ENCODE results near the gene CD300LB.
A peak's percentile ranks its signal among the peaks of the same experiment; 100 is the strongest.

The CD300LB gene

DNA sequence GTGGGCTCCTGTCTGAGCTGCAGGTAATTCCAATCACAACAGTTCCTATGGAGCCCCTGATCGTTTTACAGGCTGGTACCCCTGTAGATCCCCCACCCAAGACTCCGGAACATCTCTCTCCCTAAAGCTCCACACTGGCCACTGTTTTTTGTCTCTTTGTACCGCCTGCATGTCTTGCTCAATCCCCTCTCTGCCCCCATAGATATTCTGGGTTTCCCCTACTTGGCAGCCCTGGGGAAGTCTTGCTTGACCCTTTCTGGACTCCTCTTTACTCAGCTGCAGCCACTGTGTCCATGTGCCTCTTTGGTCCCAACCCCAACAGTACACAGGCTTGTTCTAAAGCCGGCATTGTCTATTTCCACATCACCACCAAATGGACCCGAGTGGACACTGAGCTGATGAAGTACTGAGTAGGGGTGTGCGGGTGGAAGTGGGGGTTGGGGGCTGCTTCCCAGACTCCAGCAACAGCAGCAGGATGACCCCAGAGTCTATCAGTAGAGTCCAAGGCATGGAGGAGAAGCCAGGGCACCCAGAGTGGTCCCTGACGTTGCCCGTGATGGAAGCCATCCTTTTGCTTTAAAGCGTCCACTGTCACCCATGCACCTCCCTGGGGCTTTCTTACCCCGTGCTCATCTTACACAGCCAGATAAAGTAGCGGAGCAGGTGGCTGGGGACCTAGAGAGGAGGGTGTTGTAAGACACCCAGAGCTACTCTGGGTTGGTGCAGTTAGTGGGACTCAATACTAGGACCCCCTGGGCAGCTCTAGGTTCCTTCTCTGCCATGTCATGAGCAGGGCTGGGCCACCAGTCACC is 6.4 kb downstream of the CD300LB start:
- DNase-seq: no peak

- DNase-seq: peak; percentile 12
Measured at GRCh38 chr17:74523308-74523707, 8.0 kb downstream of the CD300LB start.

GRCh38 chr17:74522381-74523105 is 8.7 kb downstream of the CD300LB start:
- peak; percentile 15 for DNase-seq

DNA sequence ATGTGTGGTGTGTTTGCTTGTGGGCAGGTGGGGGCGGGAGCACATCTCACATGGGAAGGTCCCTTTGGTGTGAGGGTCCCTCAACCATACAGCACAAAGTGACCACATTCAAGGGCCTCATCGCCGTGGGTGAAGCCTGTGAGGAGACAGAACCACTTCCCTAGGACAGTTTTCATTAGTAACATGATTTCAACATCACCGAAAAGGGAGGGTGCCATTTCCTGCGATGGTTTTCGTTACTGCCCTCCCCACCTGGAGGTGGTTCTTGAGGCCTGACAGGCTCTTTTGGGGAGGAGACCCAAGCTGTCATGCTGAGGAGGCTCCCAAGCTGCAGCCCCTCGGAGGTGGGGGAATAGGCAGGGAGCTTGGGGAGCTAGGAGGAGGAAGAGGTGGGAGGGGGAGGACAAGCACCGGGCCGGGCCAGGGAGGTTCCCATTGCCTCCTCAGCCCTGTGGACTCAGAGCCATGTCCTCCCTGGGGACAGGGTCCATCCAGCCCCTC is 9.5 kb downstream of the CD300LB start:
- peak; percentile 23 for DNase-seq

DNA sequence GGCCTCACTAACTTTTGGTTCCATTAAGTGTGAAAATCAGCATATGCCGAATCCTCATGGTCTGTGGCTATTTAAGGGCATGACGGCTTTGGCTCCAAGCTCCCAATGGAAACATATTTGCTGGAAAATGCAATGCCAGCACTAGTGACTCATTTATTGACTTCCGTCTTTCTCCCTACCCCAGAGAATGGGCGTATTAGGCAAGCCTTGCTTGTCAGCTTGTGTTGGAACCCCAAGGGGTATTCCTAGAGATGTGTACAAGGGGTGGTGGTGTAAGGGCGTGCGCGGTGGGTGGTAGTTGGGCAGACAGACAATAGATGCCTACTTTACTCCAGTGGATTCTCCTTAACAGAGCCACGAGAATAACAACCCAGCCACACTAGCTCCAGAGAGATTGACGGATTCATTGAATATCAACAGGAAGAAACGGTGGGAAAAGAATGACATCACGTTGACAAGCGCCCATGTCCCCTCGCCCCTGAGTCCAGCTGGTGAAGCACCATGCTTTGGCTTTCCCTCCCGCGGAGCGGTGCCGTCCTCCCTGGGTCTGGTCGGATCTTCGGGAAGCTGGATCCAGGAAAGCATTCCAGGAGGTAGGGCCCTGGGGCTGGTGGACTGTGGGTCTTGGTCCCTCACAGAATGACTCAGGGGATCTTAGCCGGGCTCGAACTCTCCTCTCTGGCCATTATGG is 10.3 kb downstream of the CD300LB start:
- peak; percentile 27 for DNase-seq

DNA sequence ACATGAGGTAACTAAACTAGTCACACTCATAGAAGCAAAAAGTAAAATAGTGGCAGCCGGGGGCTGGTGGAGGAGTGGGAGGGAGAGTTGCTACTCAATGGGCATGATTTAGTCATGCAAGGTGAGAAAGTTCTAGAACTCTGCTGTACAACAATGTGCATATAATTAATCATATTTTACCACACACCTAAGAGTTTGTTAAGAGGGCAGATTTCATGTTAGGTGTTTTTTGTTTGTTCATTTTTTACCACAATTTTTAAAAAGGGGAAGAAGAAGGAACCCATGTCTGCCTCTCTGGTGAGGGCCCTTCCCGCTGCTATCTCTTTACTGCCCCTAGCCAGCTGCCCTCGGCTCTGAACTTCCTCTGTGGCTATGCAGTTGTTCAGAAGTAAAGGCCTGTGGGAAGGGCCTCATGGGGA is 11.2 kb downstream of the CD300LB start:
- DNase-seq: peak; percentile 2

GRCh38 chr17:74518413-74518981 is 12.8 kb downstream of the CD300LB start:
- DNase-seq: peak; percentile 12

DNA sequence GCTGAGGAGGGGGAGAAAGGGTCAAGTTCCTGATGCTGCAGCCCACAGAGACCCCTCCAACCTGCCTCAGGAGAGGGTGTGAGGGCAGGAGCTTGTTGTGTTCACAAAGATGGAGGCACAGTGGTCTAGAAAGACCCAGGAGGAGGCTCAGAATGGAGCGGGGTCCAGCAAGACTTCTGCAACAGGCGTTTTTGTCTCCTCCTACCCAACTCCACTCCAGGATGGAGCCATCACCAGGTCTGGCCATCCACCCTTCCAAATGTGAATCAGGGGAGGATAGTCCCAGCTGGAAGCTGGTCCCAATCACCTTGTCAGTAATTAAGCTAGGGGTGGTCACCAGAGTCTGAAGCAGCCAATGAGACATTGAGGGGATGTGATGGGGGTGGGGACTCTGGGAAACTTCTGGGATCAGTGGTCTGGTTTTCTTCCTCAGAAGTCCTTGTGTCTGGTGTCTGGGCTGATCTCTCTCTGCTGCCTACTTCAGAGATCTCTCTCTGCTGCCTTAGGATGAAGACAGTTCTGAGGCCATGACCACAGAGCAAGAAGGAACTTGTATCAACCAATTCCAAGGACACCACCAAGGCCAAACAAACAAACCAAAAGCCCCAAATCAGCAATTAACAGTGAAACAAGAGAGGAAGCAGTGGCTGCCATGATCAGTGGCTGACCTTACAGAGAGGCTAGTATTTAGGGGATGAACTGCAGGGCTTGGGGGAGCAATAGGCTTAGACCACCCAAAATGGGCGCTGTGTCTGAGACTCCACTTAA is 14.5 kb downstream of the CD300LB start:
- peak; percentile 2 for DNase-seq

DNA sequence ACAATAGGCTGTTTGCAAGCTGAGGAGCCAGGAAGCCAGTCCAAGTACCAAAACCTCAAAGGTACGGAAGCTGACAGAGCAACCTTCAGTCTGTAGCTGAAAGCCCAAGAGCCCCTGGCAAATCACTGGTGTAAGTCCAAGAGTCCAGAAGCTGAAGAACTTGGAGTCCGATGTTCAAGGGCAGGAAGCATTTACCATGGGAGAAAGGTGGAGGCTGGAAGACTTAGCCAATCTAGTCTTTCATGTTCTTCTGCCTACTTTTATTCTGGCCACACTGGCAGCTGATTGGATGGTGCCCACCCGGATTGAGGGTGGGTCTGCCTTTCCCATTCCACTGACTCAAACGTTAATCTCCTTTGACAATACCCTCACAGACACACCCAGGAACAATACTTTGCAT is 15.3 kb downstream of the CD300LB start:
- no peak for DNase-seq

- DNase-seq: no peak
Measured at GRCh38 chr17:74514632-74515334, 16.5 kb downstream of the CD300LB start.

DNA sequence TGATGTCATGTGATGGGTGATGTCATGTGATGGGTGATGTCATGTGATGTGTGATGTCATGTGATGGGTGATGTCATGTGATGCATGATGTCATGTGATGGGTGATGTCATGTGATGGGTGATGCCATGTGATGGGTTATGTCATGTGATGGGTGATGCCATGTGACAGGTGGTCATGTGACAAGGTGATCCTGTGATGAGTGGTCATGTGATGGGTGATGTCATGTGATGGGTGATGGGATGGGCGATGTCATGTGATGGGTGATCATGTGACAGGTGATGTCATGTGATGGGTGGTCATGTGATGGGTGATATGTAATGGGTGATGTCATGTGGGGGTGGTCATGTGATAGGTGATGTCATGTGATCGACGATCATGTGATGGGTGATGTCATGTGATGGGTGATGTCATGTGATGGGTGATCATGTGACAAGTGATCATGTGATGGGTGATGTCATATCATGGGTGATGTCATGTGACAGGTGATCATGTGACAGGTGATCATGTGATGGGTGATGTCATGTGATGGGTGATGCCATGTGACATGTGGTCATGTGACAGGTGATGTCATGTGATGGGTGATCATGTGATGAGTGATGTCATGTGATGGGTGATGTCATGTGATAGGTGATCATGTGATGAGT is 17.2 kb downstream of the CD300LB start:
- DNase-seq: no peak

DNA sequence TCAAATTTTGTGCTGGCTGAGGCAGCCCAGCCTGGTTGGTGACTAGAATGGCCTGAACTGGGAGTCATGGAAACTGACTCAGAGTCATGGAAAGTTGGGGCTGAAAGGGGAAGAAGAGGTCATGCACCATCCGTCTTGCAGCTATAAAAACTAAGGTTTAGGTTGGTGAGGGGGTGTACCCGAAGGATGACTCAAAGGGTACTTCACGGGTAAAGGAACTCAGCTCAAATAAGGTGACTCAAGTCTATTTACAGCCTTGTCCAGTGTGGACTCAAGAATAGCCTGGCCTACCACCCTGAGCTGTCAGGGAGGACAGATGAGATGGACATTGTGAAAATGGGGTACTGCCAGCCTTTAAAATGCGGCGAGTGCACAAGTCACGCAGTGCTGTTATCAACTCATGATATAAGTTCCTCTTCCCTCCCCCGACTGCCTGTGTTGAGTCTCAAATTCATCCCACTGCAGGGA is 18.6 kb downstream of the CD300LB start:
- DNase-seq: no peak

- peak; percentile 14 for DNase-seq
Measured at GRCh38 chr17:74512036-74512435, 19.2 kb downstream of the CD300LB start.

GRCh38 chr17:74508156-74508555 is 23.1 kb downstream of the CD300LB start:
- no peak for DNase-seq

DNA sequence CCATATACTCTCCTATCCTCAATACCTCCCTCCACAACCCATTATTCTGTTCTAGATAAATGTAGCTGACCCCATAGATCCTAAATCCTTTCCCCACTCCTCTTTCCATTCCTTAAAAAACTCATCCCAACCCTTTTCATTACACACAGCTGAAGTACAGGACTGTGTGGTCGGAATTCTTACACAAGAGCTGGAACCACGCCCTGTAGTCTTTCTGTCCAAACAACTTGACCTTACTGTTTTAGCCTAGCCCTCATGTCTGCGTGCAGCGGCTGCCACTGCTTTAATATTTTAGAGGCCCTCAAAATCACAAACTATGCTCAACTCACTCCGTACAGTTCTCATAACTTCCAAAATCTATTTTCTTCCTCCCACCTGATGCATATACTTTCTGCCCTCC is 27.3 kb downstream of the CD300LB start:
- DNase-seq: peak; percentile 6

- DNase-seq: no peak
Measured at GRCh38 chr17:74502861-74503260, 28.4 kb downstream of the CD300LB start.

DNA sequence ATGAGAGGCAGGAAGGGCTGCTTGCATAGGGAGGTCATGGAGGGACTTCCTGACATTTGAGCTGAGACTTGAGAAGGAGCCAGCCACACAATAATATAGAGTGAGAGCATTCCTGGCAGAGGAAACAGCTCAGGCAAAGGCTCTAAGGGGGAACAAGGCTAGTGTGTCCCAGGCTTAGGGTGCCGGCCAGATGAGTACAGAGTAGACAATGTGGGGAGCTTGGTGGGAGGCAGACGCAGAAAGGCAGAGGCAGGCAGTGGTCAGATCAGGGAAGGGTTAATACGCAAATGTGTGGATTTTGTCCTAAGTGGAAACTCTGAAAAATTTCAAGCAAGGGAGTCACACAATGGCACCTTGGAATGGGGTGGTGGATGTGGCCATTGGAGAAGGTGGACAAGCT is 31.3 kb downstream of the CD300LB start:
- peak; percentile 4 for DNase-seq

GRCh38 chr17:74497471-74497870 is 33.8 kb downstream of the CD300LB start:
- DNase-seq: peak; percentile 2

- DNase-seq: peak; percentile 55
Measured at GRCh38 chr17:74493331-74493833, 37.9 kb downstream of the CD300LB start.

DNA sequence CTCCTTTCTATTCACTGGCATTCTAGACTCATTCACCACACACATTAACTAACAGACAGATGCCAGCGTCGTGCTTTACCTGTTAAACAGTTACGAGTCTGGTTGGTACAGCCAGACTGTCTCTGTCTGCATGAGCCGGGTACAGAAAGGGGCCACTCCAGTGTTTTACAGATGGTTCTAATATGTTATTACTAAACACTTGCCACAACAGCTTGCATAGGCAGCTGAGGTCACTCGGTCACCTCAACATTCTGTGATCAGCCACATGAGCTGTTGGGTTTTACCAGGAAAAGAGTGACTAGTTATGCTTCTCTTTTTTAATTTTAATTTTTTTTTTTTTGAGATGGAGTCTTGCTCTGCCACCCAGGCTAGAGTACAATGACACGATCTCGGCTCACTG is 39.6 kb downstream of the CD300LB start:
- peak; percentile 12 for DNase-seq

DNA sequence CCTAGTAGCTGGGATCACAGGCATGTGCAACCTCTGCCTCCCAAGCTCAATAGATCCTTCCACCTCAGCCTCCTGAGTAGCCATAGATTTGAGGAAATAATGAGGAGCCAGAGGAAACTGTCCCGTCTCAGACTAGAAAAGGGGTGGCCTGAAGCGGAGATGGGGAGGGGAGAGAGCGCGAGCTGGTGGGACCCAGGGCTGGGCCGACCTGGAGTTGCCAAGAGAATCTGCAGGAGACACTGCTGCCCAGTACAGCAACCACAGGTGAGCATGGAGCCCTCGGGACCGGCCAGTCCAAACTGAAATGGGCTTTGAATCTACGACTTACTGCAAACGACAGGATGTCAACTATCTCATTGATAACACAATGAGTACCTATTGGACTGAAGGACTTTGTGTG is 40.6 kb downstream of the CD300LB start:
- no peak for DNase-seq
